ENCODE measurements around the gene DNAH17. TPM values are rescaled to one million over a fixed set of nuclear protein-coding genes. Genes with fewer than 3 reads are reported as not detected.

The DNAH17 gene
- total RNA-seq, 1 experiment from 2014 or later, result 0.23 TPM

GRCh38 chr17:78444392-78444791 is 132.8 kb downstream of the DNAH17 start:
- H3K4me3 Mint-ChIP-seq (ENCODE audit: unreplicated experiment), result no peak overlapping the region
- no peak overlapping the region for H3K27ac Mint-ChIP-seq (ENCODE audit: unreplicated experiment)
- Histone ChIP-seq H3K27me3 (replicated peaks; ENCODE audit: control insufficient read depth, insufficient read depth, low read length) (no peaks in the 10 kb centered on the region), H3K4me1 (no peaks in the 10 kb centered on the region), H3K36me3 (ENCODE audit: control insufficient read depth, insufficient read depth, low read length) (no peaks in the 10 kb centered on the region), H3K4me3 (ENCODE audit: low read depth, low read length) (no peak overlapping the region), H3K9me3 (peaks cover 4% of the 10 kb centered on the region; the same call in 1 of the 2 replicates)
- TF ChIP-seq CTCF (IDR thresholded peaks at IDR 0.05; ENCODE audit: insufficient read depth in 1 of 2, low read depth in 1 of 2, low read length in 1 of 2, severe bottlenecking in 1 of 2, unreplicated experiment in 1 of 2), result no peak
- intact Hi-C loops (cut with micrococcal nuclease; ENCODE audit: unreplicated experiment), result no loop called here
- no peak for DNase-seq
- BruUV-seq (replicated peaks), result no TSS peak
- H3K36me3 Mint-ChIP-seq (ENCODE audit: insufficient read depth, unreplicated experiment), result peaks cover 5% of the 10 kb centered on the region
- no peaks in the 10 kb centered on the region for H3K27me3 Mint-ChIP-seq (ENCODE audit: insufficient read depth, unreplicated experiment)
- H3K9me3 Mint-ChIP-seq (ENCODE audit: unreplicated experiment), result no peaks in the 10 kb centered on the region
- ChIA-PET CTCF (interaction anchor here (0.5 kb wide), 1 partner anchor 153 kb away, joined by 5 read pairs; no protein-coding TSS in a partner anchor), POLR2A (interaction anchor here (0.6 kb wide), 1 partner anchor 267 kb away, joined by 6 read pairs; no protein-coding TSS in a partner anchor)
- H3K4me1 Mint-ChIP-seq (ENCODE audit: low read depth, unreplicated experiment), result no peaks in the 10 kb centered on the region

- Mint-ChIP-seq H3K4me1 (ENCODE audit: low read depth, unreplicated experiment) (no peaks in the 10 kb centered on the region), H3K9me3 (ENCODE audit: unreplicated experiment) (peaks cover 12% of the 10 kb centered on the region), H3K27ac (ENCODE audit: unreplicated experiment) (no peak overlapping the region), H3K4me3 (ENCODE audit: unreplicated experiment) (no peak overlapping the region), H3K36me3 (ENCODE audit: insufficient read depth, unreplicated experiment) (peaks cover 20% of the 10 kb centered on the region), H3K27me3 (ENCODE audit: insufficient read depth, unreplicated experiment) (no peaks in the 10 kb centered on the region)
- Histone ChIP-seq H3K4me1 (no peaks in the 10 kb centered on the region), H3K36me3 (ENCODE audit: control insufficient read depth, insufficient read depth, low read length) (no peaks in the 10 kb centered on the region), H3K4me3 (ENCODE audit: low read depth, low read length) (no peak overlapping the region), H3K27me3 (replicated peaks; ENCODE audit: control insufficient read depth, insufficient read depth, low read length) (no peaks in the 10 kb centered on the region), H3K9me3 (no peaks in the 10 kb centered on the region)
- ChIA-PET CTCF (no interaction called here), POLR2A (no interaction called here)
- BruUV-seq (replicated peaks), result no TSS peak
- no peak for DNase-seq
- intact Hi-C loops (cut with micrococcal nuclease; ENCODE audit: unreplicated experiment), result no loop called here
- TF ChIP-seq CTCF (IDR thresholded peaks at IDR 0.05; ENCODE audit: insufficient read depth in 1 of 2, low read depth in 1 of 2, low read length in 1 of 2, severe bottlenecking in 1 of 2, unreplicated experiment in 1 of 2), result no peak
Measured at GRCh38 chr17:78442648-78443218, 134.5 kb downstream of the DNAH17 start.

- ChIA-PET CTCF (interaction anchor here (1.0 kb wide), 1 partner anchor 190 kb away, joined by 4 read pairs; no protein-coding TSS in a partner anchor), POLR2A (no interaction called here)
- H3K36me3 Mint-ChIP-seq (ENCODE audit: insufficient read depth, unreplicated experiment), result peaks cover 26% of the 10 kb centered on the region
- H3K27me3 ChIP-seq (replicated peaks; ENCODE audit: control insufficient read depth, insufficient read depth, low read length), result no peaks in the 10 kb centered on the region
- H3K36me3 ChIP-seq (ENCODE audit: control insufficient read depth, insufficient read depth, low read length), result no peaks in the 10 kb centered on the region
- intact Hi-C loops (cut with micrococcal nuclease; ENCODE audit: unreplicated experiment), result no loop called here
- H3K9me3 ChIP-seq, result no peaks in the 10 kb centered on the region
- no TSS peak for BruUV-seq (replicated peaks)
- DNase-seq, result no peak
- H3K27me3 Mint-ChIP-seq (ENCODE audit: insufficient read depth, unreplicated experiment), result no peaks in the 10 kb centered on the region
- TF ChIP-seq CTCF (IDR thresholded peaks at IDR 0.05; ENCODE audit: insufficient read depth in 1 of 2, low read depth in 1 of 2, low read length in 1 of 2, severe bottlenecking in 1 of 2, unreplicated experiment in 1 of 2), result no peak
- no peaks in the 10 kb centered on the region for H3K4me1 ChIP-seq
- no peak overlapping the region for H3K4me3 ChIP-seq (ENCODE audit: low read depth, low read length)
- no peak overlapping the region for H3K4me3 Mint-ChIP-seq (ENCODE audit: unreplicated experiment)
- H3K4me1 Mint-ChIP-seq (ENCODE audit: low read depth, unreplicated experiment), result no peaks in the 10 kb centered on the region
- H3K9me3 Mint-ChIP-seq (ENCODE audit: unreplicated experiment), result peaks cover 13% of the 10 kb centered on the region
- H3K27ac Mint-ChIP-seq (ENCODE audit: unreplicated experiment), result no peak overlapping the region
Measured at GRCh38 chr17:78441271-78441971, 135.8 kb downstream of the DNAH17 start.
